Muscle layer of colon (tissue), 2 donors: Measurements from ENCODE around the gene FTSJ3.
A peak's percentile ranks its signal among the peaks of the same experiment; 100 is the strongest.

ENCODE experiments used
- H3K27ac ChIP-seq: one replicate; pipeline ENCODE4 v1.7.0; 2013; ENCODE audit warnings: low read depth, mild to moderate bottlenecking, low read length, moderate library complexity
- H3K27me3 ChIP-seq, 2 donors: one replicate each; pipeline ENCODE4 v1.7.0; 2013; ENCODE audit warnings: low read length in 2 of 2, mild to moderate bottlenecking in 2 of 2; ENCODE audit not compliant: insufficient read depth in 2 of 2, control insufficient read depth in 1 of 2
- H3K36me3 ChIP-seq: one replicate; pipeline ENCODE4 v1.7.0; 2013; ENCODE audit warnings: mild to moderate bottlenecking, low read length; ENCODE audit not compliant: insufficient read depth
- H3K4me1 ChIP-seq: one replicate; pipeline ENCODE4 v1.7.0; 2013; ENCODE audit warnings: mild to moderate bottlenecking, low read length; ENCODE audit not compliant: insufficient read depth
- H3K4me3 ChIP-seq, 2 donors: one replicate each; pipeline ENCODE4 v1.7.0; 2013; ENCODE audit warnings: low read length in 2 of 2, low read depth in 1 of 2, mild to moderate bottlenecking in 1 of 2, moderate library complexity in 1 of 2
- H3K9ac ChIP-seq: one replicate; pipeline ENCODE4 v1.7.0; 2013; ENCODE audit warnings: low read length
- H3K9me3 ChIP-seq: one replicate; pipeline ENCODE4 v1.7.0; 2013; ENCODE audit warnings: mild to moderate bottlenecking, low read length
- donor health status: abdominal sarcoma.
- donor health status: Adenocarcinoma of cecum.

The FTSJ3 gene

DNA sequence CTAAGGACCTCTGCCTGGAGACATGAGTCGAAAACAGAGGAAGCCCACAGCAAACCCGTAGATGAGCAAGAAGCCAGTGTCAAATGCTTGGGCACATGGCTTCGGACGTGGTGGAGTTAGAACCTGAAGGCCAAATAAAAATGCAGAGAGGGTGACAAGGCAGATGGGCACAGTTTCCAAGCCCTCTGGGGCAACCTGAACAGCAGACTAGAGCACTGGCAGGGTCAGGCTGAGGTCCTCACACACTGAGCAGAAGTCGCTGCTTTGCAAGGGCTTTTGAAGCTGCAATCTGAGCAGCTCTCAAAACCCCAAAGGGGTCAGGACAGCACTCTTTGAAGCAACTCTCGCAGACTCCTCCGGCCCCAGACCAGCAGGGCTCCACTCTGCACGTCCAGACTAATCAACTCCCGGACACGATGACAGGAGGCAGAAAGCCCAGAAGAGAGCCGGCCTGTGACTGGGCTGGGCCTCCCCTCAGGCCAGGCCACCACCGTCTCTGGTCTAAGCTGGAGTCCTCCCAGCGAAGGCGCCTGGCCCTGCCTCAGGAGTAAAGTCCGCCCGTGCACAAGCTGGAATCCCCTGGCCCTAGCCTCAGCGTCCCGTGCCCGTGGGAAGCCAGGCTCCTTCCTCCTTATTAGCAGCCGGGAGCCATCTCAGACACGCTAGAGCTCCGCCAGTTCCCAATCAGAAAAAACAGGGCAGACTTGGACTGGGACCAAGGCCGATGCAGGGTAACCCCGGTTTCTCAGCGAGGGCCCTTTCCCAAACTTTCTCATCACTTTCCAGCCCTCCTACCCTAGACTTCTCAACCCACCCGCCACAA, 14.1 kb upstream of the FTSJ3 start:
- H3K4me3 ChIP-seq = peak overlapping the region; percentile 82 to 90
- peak overlapping the region; percentile 87 for H3K9ac ChIP-seq
- H3K36me3 ChIP-seq = peaks cover 8% of the 10 kb centered on the region
- no peaks in the 10 kb centered on the region for H3K27me3 ChIP-seq
- H3K27ac ChIP-seq = peak overlapping the region; percentile 99
- no peaks in the 10 kb centered on the region for H3K9me3 ChIP-seq
- H3K4me1 ChIP-seq = peaks cover 56% of the 10 kb centered on the region

- Histone ChIP-seq H3K4me1 (peaks cover 56% of the 10 kb centered on the region), H3K27ac (peak overlapping the region; percentile 99), H3K9me3 (no peaks in the 10 kb centered on the region), H3K36me3 (peaks cover 16% of the 10 kb centered on the region), H3K4me3 (peak overlapping the region; percentile 82 to 90), H3K27me3 (no peaks in the 10 kb centered on the region), H3K9ac (peak overlapping the region; percentile 87)
Measured at GRCh38 chr17:63840591-63841349, 13.3 kb upstream of the FTSJ3 start.

GRCh38 chr17:63838631-63839171, 11.2 kb upstream of the FTSJ3 start:
- H3K9me3 ChIP-seq = no peaks in the 10 kb centered on the region
- peaks cover 37% of the 10 kb centered on the region for H3K36me3 ChIP-seq
- peaks cover 47% of the 10 kb centered on the region for H3K4me1 ChIP-seq
- H3K27me3 ChIP-seq = no peaks in the 10 kb centered on the region
- peak overlapping the region; percentile 77 for H3K27ac ChIP-seq
- H3K9ac ChIP-seq = peak overlapping the region; percentile 37
- H3K4me3 ChIP-seq = peak overlapping the region in 1 of 2 donors; percentile 57

GRCh38 chr17:63837962-63838600, 10.6 kb upstream of the FTSJ3 start:
- H3K36me3 ChIP-seq = peaks cover 43% of the 10 kb centered on the region
- H3K9ac ChIP-seq = no peak overlapping the region
- H3K27ac ChIP-seq = peak overlapping the region; percentile 77
- H3K4me1 ChIP-seq = peaks cover 46% of the 10 kb centered on the region
- peak overlapping the region in 1 of 2 donors; percentile 57 for H3K4me3 ChIP-seq
- H3K27me3 ChIP-seq = no peaks in the 10 kb centered on the region
- H3K9me3 ChIP-seq = no peaks in the 10 kb centered on the region

GRCh38 chr17:63837480-63837879, 10.0 kb upstream of the FTSJ3 start:
- Histone ChIP-seq H3K4me1 (peaks cover 46% of the 10 kb centered on the region), H3K9ac (no peak overlapping the region), H3K36me3 (peaks cover 49% of the 10 kb centered on the region), H3K27me3 (no peaks in the 10 kb centered on the region), H3K4me3 (no peak overlapping the region), H3K9me3 (no peaks in the 10 kb centered on the region), H3K27ac (peak overlapping the region; percentile 77)

DNA sequence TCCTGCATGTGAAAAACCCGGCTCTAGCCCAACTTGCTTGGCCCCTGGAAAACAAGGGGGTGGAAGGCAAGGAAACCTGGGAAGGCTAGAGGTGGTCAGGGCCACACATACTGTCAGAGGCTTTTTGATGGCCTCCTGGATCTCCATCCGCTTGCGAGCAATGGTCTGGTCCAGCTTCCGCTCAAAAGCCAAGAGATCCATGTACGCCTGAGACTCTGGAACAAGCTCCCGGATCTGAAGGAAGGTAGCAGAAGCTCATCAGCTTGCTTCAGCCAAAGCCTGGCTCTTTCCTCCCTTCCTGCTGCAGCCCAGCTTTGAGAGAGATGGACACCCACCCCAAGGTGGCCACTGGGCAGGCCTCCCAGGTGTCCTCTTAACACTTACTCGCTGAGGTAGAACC, 9.3 kb upstream of the FTSJ3 start:
- H3K27me3 ChIP-seq = no peaks in the 10 kb centered on the region
- peak overlapping the region; percentile 12 for H3K27ac ChIP-seq
- H3K4me3 ChIP-seq = no peak overlapping the region
- no peak overlapping the region for H3K9ac ChIP-seq
- peaks cover 46% of the 10 kb centered on the region for H3K4me1 ChIP-seq
- peaks cover 55% of the 10 kb centered on the region for H3K36me3 ChIP-seq
- H3K9me3 ChIP-seq = no peaks in the 10 kb centered on the region

DNA sequence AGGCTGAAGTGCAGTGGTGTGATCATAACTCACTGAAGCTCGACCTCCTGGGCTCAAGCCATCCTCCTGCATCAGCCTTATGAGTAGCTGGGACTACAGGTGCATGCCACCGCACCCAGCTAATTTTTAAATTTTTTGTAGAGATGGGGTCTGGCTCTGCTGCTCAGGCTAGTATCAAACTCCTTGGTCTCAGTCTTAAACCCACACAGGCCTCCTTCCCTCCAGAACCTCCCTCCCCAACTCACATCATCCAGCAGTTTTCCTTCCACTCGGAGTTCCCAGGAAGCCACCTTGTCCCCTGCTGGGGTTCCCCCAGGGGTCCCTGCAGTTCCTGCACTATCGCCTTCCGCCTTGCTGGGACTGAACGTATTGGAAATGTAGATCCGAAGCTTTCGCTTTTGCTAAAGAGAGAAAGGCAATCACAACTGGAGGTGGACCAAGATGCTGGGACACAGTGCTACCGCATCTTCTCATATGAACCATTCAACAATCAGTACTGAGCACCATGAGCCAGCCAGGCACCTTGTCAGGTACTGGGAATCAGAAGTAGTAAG, 7.8 kb upstream of the FTSJ3 start:
- Histone ChIP-seq H3K36me3 (peaks cover 71% of the 10 kb centered on the region), H3K9me3 (no peaks in the 10 kb centered on the region), H3K4me3 (no peak overlapping the region), H3K4me1 (peaks cover 33% of the 10 kb centered on the region), H3K27ac (no peak overlapping the region), H3K27me3 (no peaks in the 10 kb centered on the region), H3K9ac (no peak overlapping the region)

- Histone ChIP-seq H3K4me1 (peaks cover 29% of the 10 kb centered on the region), H3K27ac (peak overlapping the region; percentile 17), H3K9ac (no peak overlapping the region), H3K9me3 (no peaks in the 10 kb centered on the region), H3K36me3 (peaks cover 77% of the 10 kb centered on the region), H3K4me3 (no peak overlapping the region), H3K27me3 (no peaks in the 10 kb centered on the region)
Measured at GRCh38 chr17:63834431-63835166, 7.1 kb upstream of the FTSJ3 start.

DNA sequence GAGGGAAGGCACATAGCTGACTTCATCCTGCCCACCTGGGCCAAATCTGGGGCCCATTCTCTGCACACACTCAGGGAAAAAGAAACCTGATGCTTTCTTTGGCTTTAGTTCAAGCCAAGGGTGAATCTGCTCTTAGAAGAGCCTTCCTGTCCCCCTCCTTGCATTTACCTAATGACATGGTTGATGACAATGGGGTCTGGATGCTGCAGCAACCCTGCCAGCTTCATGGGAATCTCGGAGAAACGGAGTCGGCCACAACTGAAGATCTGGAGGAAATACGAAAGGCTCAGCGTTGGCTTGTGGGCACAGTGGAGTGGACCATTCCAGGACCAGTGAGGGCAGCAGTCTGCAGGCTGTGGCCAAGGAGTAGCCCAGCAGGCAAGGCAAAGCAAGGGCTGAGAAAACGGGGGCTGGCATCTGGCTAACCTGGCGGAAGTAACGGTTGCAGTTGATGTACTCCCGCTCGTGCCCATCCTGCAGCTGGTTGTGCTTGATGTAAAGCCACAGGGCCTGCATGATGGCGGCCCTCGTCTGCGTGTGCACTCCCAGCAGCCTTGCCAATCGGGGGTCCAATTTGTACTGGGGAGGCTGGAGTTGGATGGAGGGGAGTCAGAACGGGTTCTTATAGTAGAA, 6.4 kb upstream of the FTSJ3 start:
- Histone ChIP-seq H3K27ac (no peak overlapping the region), H3K9me3 (no peaks in the 10 kb centered on the region), H3K36me3 (peaks cover 83% of the 10 kb centered on the region), H3K4me3 (no peak overlapping the region), H3K9ac (no peak overlapping the region), H3K4me1 (peaks cover 28% of the 10 kb centered on the region), H3K27me3 (no peaks in the 10 kb centered on the region)

- no peak overlapping the region for H3K27ac ChIP-seq
- H3K9me3 ChIP-seq = no peaks in the 10 kb centered on the region
- peaks cover 28% of the 10 kb centered on the region for H3K4me1 ChIP-seq
- no peaks in the 10 kb centered on the region for H3K27me3 ChIP-seq
- no peak overlapping the region for H3K9ac ChIP-seq
- no peak overlapping the region for H3K4me3 ChIP-seq
- H3K36me3 ChIP-seq = peaks cover 83% of the 10 kb centered on the region
Measured at GRCh38 chr17:63833026-63833740, 5.7 kb upstream of the FTSJ3 start.
